H1 (cell line): Measurements from ENCODE around the gene XPO6. TPM values are rescaled to one million over a fixed set of nuclear protein-coding genes. Genes with fewer than 3 reads are reported as not detected.

Source experiments
- ASH2L ChIP-seq: fragments of 200-600, 300-600 bp; sonication (generic); IDR thresholded peaks from one replicate; pipeline ENCODE4 v1.7.1; 2017; ENCODE audit warnings: low read length
- CBX5 ChIP-seq: fragments of 300-800, 300-1000 bp; sonication (generic); IDR thresholded peaks from 2 replicates; pipeline ENCODE4 v1.7.1; 2016; ENCODE audit warnings: antibody characterized with exemption, low read length, low read depth
- CHD1 ChIP-seq: IDR thresholded peaks from 2 replicates; pipeline ENCODE4 v1.6.1; 2012; ENCODE audit warnings: low read depth, low read length, improper control_type of control experiment
- CREB1 ChIP-seq: IDR thresholded peaks from 2 replicates; pipeline ENCODE4 v1.6.1; 2012; ENCODE audit warnings: inconsistent platforms
- E2F6 ChIP-seq: IDR thresholded peaks from 2 replicates; pipeline ENCODE4 v1.6.1; 2012; ENCODE audit warnings: inconsistent platforms
- GTF2F1 ChIP-seq: IDR thresholded peaks from 2 replicates; pipeline ENCODE4 v1.6.1; 2012; ENCODE audit warnings: low read depth, low read length, improper control_type of control experiment, borderline replicate concordance
- POLR2A ChIP-seq, 2 experiments: IDR thresholded peaks; 1 replicate in 1 of 2; 2 replicates in 1 of 2; pipeline ENCODE4 v1.6.1; 2011; ENCODE audit warnings: low read depth in 2 of 2, low read length in 2 of 2, mild to moderate bottlenecking in 2 of 2; ENCODE audit errors: control extremely low read depth in 1 of 2
- POU5F1 ChIP-seq: IDR thresholded peaks from 2 replicates; pipeline ENCODE4 v1.6.1; 2011; ENCODE audit warnings: low read depth, mild to moderate bottlenecking, low read length, moderate library complexity
- TAF1 ChIP-seq: IDR thresholded peaks from 2 replicates; pipeline ENCODE4 v1.6.1; 2011; ENCODE audit warnings: mild to moderate bottlenecking, low read depth, low read length
- polyA plus RNA-seq, 7 experiments: library from polyadenylated mRNA; depleted of rRNA in 3 of 7; stranded (reverse) in 5 of 7; unstranded in 2 of 7; fragments of >200 nt in 5 of 7; fragments of 200-250 nt in 2 of 7; gene quantifications; 1 replicate in 5 of 7; 2 replicates in 1 of 7; 4 replicates in 1 of 7; pipeline versions ENCODE4 v1.2.1 to v1.2.3, GENCODE V29; 2011 to 2013; ENCODE audit warnings: missing spikeins in 2 of 7, mixed read lengths in 2 of 7
- total RNA-seq: library from RNA; stranded (reverse); fragmentation: NEBNext Ultra II Directional; extraction: Animal tissue kit (Norgen Biotek cat#: 25700); gene quantifications from 2 replicates; pipeline ENCODE4 v1.2.1, GENCODE V29; 2021
- TF ChIP-seq, protein P1 (sequence below): IDR thresholded peaks from 2 replicates; pipeline ENCODE4 v1.6.1; 2012; ENCODE audit warnings: low read length, inconsistent platforms

Gene XPO6
- total and polyA plus RNA-seq, 2 of the 8 experiments (the other 6 are each of a cell fraction or from before 2014, with no cell fraction given), result 152 to 254 TPM

DNA sequence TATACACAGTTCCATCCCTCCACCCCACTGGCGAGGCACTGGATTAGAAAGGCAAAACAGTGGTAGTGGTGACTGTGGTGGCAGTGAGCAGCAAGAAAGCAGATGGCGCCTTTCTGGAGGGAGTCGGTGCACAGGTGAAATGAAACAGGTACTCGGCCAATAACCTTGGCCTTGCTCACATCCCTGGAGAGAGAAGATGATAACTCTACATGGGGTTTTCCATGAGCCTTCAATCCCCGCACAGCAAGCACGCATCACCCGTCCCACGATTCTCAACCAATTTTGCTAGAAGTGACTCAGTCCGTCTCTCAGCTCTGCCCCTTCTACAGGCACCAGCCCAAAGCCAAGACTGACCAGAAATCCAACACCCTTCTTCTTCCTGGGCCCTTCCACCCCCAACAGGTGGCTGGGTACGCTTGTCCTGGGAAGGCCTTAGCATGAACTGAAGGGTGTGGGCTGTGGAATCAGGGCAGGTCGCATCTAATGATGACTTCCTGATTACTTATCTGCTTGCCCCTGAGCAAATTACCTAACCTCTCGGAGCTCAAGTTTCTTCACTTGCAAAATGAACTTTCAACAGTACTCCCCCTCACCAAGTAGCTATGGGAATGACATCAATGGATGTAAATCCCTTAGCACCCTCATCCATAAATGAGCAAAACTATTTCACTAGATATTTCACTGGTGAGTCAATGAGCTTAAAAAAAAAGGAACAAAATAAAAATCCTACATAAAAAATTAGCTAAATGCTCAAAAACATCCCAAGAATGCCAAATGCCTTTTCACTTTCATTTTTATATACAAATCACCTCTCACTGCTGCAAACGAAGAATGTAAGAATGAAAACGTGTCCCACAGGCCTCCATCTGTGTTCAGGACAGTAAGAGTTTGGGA is 18.0 kb downstream of the XPO6 start (continued):
- TF ChIP-seq POU5F1 (no peak), POLR2A (IDR thresholded peaks at IDR 0.05; ENCODE audit: control extremely low read depth in 1 of 2, low read depth in 2 of 2, low read length in 2 of 2) (no peak), CREB1 (no peak), ASH2L (no peak), CHD1 (no peak), E2F6 (no peak), CBX5 (no peak), TAF1 (no peak), GTF2F1 (no peak)
- TF ChIP-seq, protein P1, sequence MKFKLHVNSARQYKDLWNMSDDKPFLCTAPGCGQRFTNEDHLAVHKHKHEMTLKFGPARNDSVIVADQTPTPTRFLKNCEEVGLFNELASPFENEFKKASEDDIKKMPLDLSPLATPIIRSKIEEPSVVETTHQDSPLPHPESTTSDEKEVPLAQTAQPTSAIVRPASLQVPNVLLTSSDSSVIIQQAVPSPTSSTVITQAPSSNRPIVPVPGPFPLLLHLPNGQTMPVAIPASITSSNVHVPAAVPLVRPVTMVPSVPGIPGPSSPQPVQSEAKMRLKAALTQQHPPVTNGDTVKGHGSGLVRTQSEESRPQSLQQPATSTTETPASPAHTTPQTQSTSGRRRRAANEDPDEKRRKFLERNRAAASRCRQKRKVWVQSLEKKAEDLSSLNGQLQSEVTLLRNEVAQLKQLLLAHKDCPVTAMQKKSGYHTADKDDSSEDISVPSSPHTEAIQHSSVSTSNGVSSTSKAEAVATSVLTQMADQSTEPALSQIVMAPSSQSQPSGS, result no peak
